GM12892 (cell line): ENCODE data around the gene ST3GAL3.
"Not testable (repeated sequence)": the region's sequence is repeated elsewhere in the genome, so short reads cannot be mapped to it uniquely, and the experiment has no call there.

Experiments used
- DNase-seq: peaks from one replicate; pipeline ENCODE4 v3.0.0; 2011; ENCODE audit not compliant: insufficient read length
- FAIRE-seq: peaks from 2 replicates; lab custom pipeline; 2011; peaks lifted over from hg19 to GRCh38; lab: Jason Lieb, UNC
- POLR2A ChIP-seq: IDR thresholded peaks from 2 replicates; pipeline ENCODE4 v1.6.1; 2011; ENCODE audit warnings: low read depth, low read length, control low read depth
- POLR2AphosphoS5 ChIP-seq: IDR thresholded peaks from 2 replicates; pipeline ENCODE4 v1.6.1; 2011; ENCODE audit warnings: low read depth, low read length, control low read depth
- TAF1 ChIP-seq: IDR thresholded peaks from 2 replicates; pipeline ENCODE4 v1.6.1; 2011; ENCODE audit warnings: low read depth, mild to moderate bottlenecking, control low read depth, low read length, borderline replicate concordance

ST3GAL3 gene

GRCh38 chr1:43821471-43821870 is 114.1 kb downstream of the ST3GAL3 start:
- FAIRE-seq (no peak), DNase-seq (no peak)
- TF ChIP-seq POLR2AphosphoS5: no peak
- TF ChIP-seq TAF1: no peak
- no peak for TF ChIP-seq POLR2A

- FAIRE-seq: no peak
Observed at GRCh38 chr1:43822040-43822690, 114.8 kb downstream of the ST3GAL3 start.

GRCh38 chr1:43824795-43825194 is 117.5 kb downstream of the ST3GAL3 start:
- FAIRE-seq (peak; percentile 5), DNase-seq (no peak)
- TF ChIP-seq TAF1 (no peak), POLR2A (no peak), POLR2AphosphoS5 (no peak)

More at GRCh38 chr1:43822040-43822690, 114.8 kb downstream of the ST3GAL3 start:
- TF ChIP-seq TAF1 (no peak), POLR2A (no peak), POLR2AphosphoS5 (no peak)
- no peak for DNase-seq

- TF ChIP-seq POLR2A (no peak), POLR2AphosphoS5 (no peak), TAF1 (no peak)
- FAIRE-seq: no peak
- no peak for DNase-seq
Observed at GRCh38 chr1:43828574-43828973, 121.2 kb downstream of the ST3GAL3 start.

DNA sequence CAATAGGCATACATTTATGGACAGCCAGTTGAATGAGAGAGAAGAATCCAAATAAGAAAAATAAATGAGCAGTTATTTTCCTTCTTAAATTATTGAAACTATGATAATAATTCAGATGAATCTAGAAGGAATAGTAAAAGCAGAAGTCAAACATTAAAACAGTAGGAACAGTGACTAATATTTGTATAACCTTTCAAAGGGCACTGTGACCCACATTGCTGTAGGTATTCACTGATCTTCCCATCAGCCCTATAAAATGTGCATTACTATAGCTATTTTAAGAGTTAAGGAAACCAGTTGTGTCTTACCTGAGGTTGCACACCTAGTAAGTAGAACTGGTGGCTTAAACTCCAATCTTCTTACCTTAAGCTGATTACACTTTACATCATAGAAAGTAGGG is 123.5 kb downstream of the ST3GAL3 start:
- DNase-seq (no peak), FAIRE-seq (no peak)
- no peak for TF ChIP-seq POLR2A
- TF ChIP-seq POLR2AphosphoS5: no peak
- no peak for TF ChIP-seq TAF1

DNA sequence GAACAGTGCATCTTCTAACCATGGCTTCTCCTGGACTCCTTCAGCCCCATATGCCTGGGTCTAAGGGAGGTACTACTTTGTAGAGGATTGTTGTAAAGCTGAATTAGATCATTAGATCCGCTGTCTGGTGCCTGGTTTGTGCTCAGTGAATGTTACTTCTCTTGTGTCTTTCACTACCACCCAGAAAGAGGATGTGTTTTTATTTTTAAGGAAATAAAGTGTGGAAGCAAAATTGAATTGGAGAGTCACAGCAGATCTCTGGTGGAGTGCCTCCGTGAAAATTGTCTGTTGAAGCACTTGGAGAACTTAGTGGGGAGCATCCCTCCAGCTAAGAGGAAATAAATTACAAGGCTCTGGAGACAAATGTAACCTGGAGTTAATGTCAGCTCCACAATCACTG is 124.5 kb downstream of the ST3GAL3 start:
- TF ChIP-seq TAF1 (no peak), POLR2A (no peak), POLR2AphosphoS5 (no peak)

GRCh38 chr1:43832255-43832654 is 124.9 kb downstream of the ST3GAL3 start:
- FAIRE-seq (peak; percentile 62), DNase-seq (no peak)
- TF ChIP-seq POLR2A (no peak), POLR2AphosphoS5 (no peak), TAF1 (no peak)

More for the DNA sequence above, 124.5 kb downstream of the ST3GAL3 start:
- DNase-seq (no peak), FAIRE-seq (no peak)

DNA sequence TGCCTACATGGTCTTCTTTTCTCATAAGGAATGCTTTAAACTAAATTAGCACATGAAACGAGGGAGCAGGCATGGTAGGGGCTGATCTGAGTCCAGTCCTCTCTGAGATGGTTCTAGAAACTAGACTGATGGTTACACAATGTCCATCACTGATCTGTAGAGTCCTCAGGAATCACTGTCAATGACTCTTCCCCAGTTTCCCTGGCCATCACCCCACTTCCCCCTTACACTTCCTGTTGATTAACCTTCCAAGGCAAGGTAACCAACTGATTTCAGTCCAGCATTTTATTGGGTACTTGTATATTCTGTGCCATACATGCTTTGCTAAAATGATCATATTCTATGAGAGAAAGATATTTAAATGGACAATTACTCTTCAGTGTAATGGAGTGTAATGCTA is 125.7 kb downstream of the ST3GAL3 start:
- DNase-seq (no peak), FAIRE-seq (no peak)
- no peak for TF ChIP-seq POLR2AphosphoS5
- no peak for TF ChIP-seq POLR2A
- TF ChIP-seq TAF1: no peak

DNA sequence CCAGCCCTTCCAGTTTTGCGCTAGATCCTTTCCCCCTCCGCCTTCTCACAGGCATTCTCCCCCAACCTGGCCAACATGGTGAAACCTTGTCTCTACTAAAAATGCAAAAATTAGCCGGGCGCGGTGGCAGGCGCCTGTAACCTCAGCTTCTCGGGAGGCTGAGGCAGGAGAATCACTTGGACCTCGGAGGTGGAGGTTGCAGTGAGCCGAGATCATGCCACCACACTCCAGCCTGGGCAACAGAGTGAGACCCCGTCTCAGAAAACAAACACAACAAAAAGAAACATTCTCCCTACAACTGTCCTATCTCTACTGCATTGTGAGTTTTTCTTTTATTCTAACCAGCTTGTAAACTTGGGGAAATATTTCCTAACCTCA is 126.6 kb downstream of the ST3GAL3 start:
- FAIRE-seq, DNase-seq: not testable (repeated sequence)

DNA sequence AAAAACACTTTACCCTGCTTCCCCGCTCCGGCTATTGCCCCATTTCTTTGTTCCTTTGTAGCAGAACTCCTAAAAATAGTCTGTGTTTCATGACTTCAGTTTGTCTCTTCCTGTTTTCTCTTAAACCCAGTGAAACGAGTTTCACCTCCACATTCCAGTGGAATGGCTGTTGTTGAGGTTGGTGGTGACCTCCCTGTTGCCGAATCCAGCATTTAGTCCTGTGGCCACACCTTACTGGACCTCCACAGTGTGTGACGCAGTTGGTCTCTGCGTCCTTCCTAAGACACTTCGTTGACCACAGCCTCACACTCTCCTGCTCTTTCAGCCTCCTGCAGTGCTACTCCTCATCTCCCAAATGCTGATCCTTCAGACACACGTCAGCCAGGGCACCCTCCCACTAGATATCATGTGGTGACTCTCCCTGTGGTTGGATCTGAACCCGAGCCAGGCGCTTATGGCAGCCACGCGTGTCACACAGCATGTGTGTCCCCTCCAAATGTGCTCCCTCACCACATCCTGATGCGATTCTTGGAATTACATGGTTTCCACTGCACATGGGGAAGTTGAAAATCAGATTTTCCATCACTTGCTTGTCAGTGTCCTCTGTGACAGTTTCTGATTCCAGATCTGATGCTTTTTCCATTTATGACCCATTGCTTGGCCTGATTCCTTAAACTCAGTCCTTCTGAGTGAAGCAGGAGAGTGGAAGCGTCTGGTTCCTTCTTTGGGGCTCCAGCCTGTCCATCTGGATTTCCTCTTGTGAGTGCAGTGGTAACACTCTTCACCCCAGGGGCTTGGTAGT is 127.1 kb downstream of the ST3GAL3 start:
- DNase-seq (no peak), FAIRE-seq (no peak)
- TF ChIP-seq POLR2A (no peak), TAF1 (no peak), POLR2AphosphoS5 (no peak)

- FAIRE-seq: peak; percentile 70
- DNase-seq: no peak
- TF ChIP-seq POLR2A (no peak), TAF1 (no peak), POLR2AphosphoS5 (no peak)
Observed at GRCh38 chr1:43835082-43836021, 128.0 kb downstream of the ST3GAL3 start.
